Adrenal gland (tissue), 5 donors: Measurements from ENCODE around the gene MRRF.

ENCODE experiments used
- CTCF ChIP-seq, 6 experiments: fragments of 450-650 bp in 4 of 6; fragments of 200-600 bp in 2 of 6; sonication (generic) in 1 of 6; IDR thresholded peaks; 1 replicate in 5 of 6; 2 replicates in 1 of 6; pipeline versions ENCODE4 v1.5.1 to v1.8.0; 2016 to 2021; ENCODE audit warnings: antibody characterized with exemption in 6 of 6, mild to moderate bottlenecking in 2 of 6, moderate library complexity in 1 of 6
- POLR2A ChIP-seq, 2 donors: fragments of 450-650 bp; IDR thresholded peaks; one replicate each; pipeline ENCODE4 v1.6.1; 2017; ENCODE audit warnings: antibody characterized with exemption in 2 of 2, mild to moderate bottlenecking in 2 of 2, moderate library complexity in 1 of 2
- donor health status: DM: no; HTN: no; CAD: no.

- TF ChIP-seq POLR2A (IDR thresholded peaks at IDR 0.05) (no peak), CTCF (IDR thresholded peaks at IDR 0.05) (no peak)
Measured at GRCh38 chr9:122339579-122339978, 74.9 kb downstream of the MRRF start.
